ENCODE measurements around the gene LVRN. TPM values are rescaled to one million over a fixed set of nuclear protein-coding genes. Genes with fewer than 3 reads are reported as not detected.

Gene LVRN
- total RNA-seq, 4 donors from 2014 or later, result 3.0 to 5.5 (median 4.4) TPM

GRCh38 chr5:116075191-116075831 lies 113.0 kb downstream of the LVRN start:
- peaks cover 0 to 3% of the 10 kb centered on the region in 2 donors for H3K36me3 ChIP-seq
- H3K9me3 ChIP-seq, result no peaks in the 10 kb centered on the region
- H3K27ac ChIP-seq, result no peak overlapping the region
- H3K4me3 ChIP-seq, result no peak overlapping the region
- WGBS, 2 donors (ENCODE audit: low coverage in 1 of 2), result 52 to 62% methylated on average over 3 to 6 of the region's 6 CpGs
- H3K27me3 ChIP-seq, result no peaks in the 10 kb centered on the region
- no peak for ATAC-seq
- TF ChIP-seq EP300 (IDR thresholded peaks at IDR 0.05) (no peak), POLR2A (IDR thresholded peaks at IDR 0.05) (no peak), CTCF (IDR thresholded peaks at IDR 0.05) (no peak), POLR2AphosphoS5 (IDR thresholded peaks at IDR 0.05) (no peak)
- no peaks in the 10 kb centered on the region for H3K4me1 ChIP-seq

- no peak for TF ChIP-seq EP300 (IDR thresholded peaks at IDR 0.05)
- TF ChIP-seq POLR2AphosphoS5 (IDR thresholded peaks at IDR 0.05), result no peak
- TF ChIP-seq CTCF (IDR thresholded peaks at IDR 0.05), result no peak
- no peak for TF ChIP-seq POLR2A (IDR thresholded peaks at IDR 0.05)
- H3K9me3 ChIP-seq, result no peaks in the 10 kb centered on the region
- H3K36me3 ChIP-seq, result peaks cover 0 to 9% of the 10 kb centered on the region in 2 donors
- H3K4me3 ChIP-seq, result no peak overlapping the region
- H3K4me1 ChIP-seq, result no peaks in the 10 kb centered on the region
- no peak for ATAC-seq
- H3K27ac ChIP-seq, result no peak overlapping the region
- 91 to 100% methylated on average over 1 of the region's 1 CpG for WGBS, 2 donors (ENCODE audit: low coverage in 1 of 2)
- H3K27me3 ChIP-seq, result no peaks in the 10 kb centered on the region
Measured at GRCh38 chr5:116076496-116076895, 114.2 kb downstream of the LVRN start.

Other genes starting within 250 kb of the LVRN start
- gene CDO1, start 145.8 kb upstream of the LVRN start, total RNA-seq, result 10 to 100 TPM in 3 of 4 donors, 1 to 10 TPM in 1; 9.7 to 29.9 (median 13.3) TPM
- 10 to 100 TPM; 36.5 to 73.0 (median 48.7) TPM for gene ATG12, start 120.9 kb upstream of the LVRN start, total RNA-seq
- gene AP3S1, start 120.5 kb upstream of the LVRN start, total RNA-seq, result 100 to 1,000 TPM in 2 of 4 donors, 10 to 100 TPM in 2; 62.1 to 200 (median 99.5) TPM
- under 1 TPM in 1 of 4 donors, not detected in 3; 0.15 TPM for gene ARL14EPL, start 70.0 kb downstream of the LVRN start, total RNA-seq
- 10 to 100 TPM; 26.4 to 48.3 (median 29.6) TPM for gene COMMD10, start 122.5 kb downstream of the LVRN start, total RNA-seq

Data from gastroesophageal sphincter (tissue), 4 donors.